ELR (cell line): ENCODE data around the gene RUBCN.
"Not testable (repeated sequence)": the region's sequence is repeated elsewhere in the genome, so short reads cannot be mapped to it uniquely, and the experiment has no call there.

Experiments
- DNase-seq: peaks from one replicate; pipeline ENCODE4 v3.0.0-alpha.2; 2015; ENCODE audit warnings: low read depth

RUBCN gene

DNA sequence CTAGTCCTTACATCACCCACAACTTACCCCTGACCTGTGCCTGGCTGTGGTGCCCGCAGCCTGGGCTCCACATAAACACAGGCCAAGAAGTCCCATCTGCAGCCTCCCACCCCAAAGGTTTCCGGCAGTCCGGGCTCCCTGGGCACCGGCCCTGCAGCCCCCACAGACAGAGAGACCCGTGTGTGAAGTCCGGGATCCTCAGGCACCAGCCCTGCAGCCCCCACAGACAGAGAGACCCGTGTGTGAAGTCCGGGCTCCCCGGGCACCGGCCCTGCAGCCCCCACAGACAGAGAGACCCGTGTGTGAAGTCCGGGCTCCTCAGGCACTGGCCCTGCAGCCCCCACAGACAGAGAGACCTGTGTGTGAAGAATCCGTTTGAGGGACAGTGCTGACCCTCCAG, 78.0 kb downstream of the RUBCN start:
- not testable (repeated sequence) for DNase-seq

DNA sequence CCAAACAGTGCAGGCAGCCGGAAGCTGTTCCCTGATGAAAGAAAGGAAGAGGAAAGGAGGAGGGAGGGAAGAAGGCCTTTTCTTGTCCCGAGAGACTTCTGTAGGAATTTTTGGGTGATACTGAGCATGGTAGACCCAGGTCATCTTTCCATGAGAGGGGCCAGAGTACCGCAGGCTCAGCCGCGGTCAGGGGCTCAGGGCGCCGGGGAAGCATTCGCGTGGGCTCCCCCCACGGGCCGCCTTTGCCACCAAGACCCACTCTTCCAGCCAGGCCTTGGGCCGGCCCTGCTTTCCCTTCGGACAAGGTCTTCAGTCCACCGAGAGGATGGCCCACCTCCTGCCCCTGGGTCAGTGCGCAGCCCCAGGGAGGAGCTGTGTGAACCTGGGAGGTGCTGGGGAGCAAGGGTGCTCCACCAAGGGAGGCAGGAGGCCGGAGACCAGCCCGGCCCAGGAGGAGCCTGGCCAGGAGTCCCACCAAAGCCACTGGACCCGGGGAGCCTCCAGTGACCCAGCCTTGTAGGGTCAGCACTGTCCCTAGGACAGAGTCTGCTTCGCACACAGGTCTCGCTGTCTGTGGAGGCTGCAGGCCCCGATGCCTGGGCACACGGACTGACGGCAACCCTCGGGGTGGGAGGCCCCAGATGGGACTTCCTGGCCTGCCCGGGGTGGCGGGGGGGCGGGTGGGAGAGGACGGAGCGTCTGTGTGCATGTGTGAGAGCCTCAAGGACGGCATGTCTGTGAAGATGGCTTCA, 79.0 kb downstream of the RUBCN start:
- not testable (repeated sequence) for DNase-seq

DNA sequence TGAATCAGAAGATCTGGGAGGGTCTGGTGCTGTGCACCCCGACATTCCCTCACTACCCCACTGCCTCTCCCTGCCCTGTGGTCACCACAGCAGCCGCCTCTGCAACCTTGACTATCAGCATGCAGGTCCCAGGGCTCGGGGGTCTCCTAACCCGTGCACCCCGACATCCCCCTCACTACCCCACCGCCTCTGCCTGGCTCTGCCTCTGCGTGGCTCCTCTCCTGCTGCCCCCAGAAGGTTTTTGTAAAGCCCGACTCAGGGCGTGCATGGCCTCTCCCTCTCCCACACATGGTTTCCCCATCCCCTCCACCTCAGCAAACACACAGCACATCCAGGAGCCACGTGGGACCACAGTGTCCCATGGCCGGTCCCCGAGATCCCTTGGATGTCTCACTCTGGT, 79.7 kb downstream of the RUBCN start:
- DNase-seq, result not testable (repeated sequence)

DNA sequence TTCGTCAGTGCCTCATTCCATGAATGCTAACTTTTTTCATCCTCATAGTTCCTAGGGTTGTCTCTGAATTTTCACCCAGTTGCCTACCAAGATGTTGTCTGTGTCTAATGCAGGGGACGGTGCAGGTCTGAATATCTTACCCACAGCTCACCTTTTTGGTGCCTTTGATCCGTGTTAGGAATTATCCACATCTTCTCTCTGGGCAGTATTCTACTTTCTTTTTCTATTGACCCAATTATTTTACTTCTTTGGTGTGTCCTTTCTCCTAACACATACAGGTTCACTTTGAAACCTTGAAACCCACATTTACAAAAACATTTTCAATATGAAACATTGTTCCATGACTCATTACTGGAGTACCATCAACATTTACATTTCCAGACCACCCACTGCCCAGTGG, 80.6 kb downstream of the RUBCN start:
- not testable (repeated sequence) for DNase-seq

DNA sequence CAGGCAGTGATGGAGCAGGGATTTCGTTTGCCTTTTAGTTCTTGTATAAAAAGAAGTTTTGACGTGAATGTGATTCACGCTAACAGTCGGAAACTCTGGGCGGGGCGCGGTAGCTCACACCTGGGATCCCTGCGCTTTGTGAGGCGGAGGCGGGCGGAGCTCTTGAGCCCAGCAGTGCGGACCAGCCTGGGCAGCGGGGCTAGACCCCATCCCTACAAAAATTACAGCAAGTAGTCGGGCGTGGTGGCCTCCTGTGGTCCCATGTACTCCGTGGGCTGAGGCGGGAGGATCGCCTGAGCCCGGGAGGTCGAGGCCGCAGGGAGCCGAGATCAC, 81.7 kb downstream of the RUBCN start:
- not testable (repeated sequence) for DNase-seq

DNA sequence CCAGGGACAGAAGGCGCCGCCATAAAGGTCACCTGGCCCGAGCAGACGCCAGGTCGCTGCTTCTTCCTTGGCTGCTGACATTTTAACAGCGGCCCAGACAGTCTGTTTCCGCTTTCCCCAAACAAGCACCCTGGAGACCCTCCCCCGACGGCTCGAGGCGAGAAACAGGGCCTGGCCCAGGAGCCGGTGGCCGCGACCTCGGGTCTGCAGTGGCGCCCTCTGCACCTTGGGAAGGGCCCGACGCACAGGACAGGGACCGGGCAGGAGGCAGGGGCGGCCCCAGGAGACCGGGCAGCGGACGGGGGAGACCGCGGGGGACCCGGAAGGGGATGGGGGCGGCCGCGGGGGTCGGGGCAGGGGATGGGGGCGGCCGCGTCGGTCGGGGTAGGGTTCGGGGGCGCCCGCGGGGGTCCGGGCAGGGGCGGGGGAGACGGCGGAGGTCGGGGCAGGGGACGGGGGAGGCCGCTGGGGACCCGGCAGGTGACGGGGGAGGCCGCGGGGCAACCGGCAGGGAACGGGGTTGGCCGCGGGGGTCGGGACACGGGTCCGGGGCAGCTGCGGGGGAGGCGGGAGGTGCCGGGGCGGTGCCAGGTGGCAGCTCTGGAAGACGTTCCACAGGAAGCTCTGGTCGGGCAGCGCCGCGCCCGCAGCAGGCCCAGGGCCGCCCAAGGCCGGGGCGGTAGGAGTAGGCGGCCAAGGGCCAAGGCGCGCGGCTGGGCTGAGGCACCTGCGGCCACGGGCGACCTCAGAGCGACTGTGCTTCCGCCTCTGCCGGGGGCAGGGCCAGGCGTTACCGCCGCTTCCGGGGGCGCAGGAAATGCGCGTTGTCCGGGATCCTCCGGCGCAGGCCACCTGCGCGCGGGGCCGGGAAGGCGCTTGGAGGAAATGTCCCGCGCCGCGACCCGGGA, 82.4 kb downstream of the RUBCN start:
- not testable (repeated sequence) for DNase-seq

DNA sequence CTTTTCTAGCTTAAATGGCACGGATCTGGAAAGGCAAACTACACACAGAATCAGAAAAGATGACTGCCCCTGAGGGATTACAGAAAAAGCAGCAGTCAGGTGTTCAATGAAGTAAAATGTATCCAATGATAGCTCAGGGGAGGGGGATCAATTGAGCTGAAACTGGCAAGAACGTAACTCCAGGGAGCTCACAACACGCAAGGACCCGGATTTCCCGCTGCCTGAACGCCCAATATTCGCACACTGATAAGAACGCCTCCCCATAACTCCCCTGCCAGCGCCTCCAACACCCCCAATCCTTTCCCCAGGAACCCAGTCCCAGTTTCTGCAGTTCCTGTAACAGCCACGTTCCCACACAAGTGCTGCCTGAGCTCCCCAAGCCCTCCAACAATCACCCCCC, 83.8 kb downstream of the RUBCN start:
- DNase-seq, result not testable (repeated sequence)

DNA sequence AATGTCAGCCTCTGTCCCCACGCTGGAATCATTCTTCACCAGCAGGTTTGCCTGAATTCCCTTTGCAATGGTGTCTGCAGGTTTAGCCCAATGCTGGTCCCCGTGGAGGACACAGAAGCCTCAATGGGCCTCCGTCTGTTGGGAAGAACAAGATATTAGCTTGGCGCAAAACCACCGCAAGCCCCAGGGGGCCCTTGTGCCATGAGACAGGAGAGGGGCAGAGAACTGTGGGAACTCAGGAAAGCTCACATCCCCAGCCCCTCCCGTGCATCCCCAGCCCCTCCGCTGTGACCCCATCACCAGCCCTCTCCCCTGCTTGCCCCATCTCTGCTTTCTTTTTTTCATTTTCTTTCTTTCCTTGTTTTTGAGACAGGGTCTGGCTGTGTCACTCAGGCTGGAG, 89.1 kb downstream of the RUBCN start:
- DNase-seq, result not testable (repeated sequence)

DNA sequence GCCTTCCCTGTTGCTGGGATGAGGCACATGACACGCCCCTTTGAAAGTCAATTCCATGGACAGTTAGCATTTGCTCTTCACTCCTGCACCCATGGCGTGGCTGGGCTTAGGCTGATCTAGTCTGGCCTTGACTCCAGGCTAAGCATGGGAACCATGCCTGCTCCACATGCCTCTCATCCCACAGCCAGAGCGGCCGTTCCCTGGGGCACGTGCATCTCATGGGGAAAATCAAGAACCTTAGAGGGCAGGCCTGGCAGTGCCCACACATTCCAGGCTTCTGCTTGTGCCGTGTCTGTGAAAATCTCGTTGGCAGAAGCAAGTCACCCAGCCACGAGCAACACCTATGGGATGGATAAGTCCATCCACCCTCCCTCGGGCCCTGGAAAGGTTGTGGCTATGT, 89.5 kb downstream of the RUBCN start:
- not testable (repeated sequence) for DNase-seq

DNA sequence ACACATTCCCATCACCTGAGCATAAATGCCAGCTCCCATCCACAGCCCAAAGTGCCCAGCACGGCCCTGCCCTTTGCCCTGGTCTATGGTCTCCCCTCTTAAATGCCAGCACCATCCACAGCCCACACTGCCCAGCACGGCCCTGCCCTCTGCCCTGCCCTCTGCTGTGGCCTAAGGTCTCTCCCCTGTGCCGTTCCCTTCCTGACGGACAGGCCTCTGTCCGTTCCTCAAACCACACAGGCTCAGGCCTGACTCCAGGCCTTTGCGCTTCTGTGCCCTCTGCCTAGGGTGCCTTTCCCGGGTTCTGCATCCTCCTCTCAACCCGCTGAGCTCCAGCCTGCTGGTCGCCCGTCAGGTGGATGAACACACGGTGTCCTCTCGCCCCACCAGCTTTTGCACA, 90.4 kb downstream of the RUBCN start:
- DNase-seq, result not testable (repeated sequence)

DNA sequence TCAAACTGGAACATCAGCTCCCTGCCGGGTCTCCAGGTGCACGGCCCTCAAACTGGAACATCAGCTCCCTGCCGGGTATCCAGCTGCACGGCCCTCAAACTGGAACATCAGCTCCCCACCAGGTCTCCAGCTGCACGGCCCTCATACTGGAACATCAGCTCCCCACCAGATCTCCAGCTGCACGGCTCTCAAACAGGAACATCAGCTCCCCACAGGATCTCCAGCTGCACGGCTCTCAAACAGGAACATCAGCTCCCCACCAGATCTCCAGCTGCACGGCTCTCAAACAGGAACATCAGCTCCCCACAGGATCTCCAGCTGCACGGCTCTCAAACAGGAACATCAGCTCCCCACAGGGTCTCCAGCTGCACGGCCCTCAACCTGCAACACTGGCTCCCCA, 99.1 kb downstream of the RUBCN start:
- not testable (repeated sequence) for DNase-seq

DNA sequence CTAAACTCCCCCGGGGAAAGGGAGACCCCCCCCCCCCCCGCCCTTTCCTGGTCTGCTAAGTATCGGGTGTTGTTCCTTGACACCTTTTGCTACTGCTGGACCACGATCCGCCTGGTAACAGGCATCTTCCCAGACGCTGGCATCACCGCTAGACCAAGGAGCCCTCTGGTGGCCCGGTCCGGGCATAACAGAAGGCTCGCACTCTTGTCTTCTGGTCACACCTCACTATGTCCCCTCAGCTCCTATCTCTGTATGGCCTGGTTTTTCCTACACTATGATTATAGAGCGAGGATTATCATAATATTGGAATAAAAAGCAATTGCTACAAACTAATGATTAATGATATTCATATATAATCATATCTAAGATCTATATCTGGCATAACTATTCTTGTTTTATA, 104.7 kb downstream of the RUBCN start:
- not testable (repeated sequence) for DNase-seq

DNA sequence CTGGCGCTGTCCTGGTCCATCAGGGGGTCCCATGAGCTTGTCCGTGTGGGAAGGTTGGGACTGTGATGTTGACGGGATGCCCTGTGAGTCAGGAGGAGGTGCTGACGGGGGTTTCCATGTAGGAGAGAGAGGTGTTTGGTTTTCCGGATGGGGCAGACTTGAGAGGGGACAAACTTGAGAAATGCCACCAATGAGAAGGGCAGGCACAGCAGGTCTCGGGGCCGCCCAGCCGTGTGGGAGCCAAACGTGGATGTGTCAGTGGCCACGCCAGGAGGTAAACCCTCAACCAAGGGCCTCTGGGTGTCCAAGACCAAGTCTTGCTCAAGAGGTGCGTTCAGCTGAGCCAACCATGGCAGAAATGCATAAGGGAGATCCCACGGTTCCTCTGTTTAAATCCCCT, 105.9 kb downstream of the RUBCN start:
- not testable (repeated sequence) for DNase-seq

DNA sequence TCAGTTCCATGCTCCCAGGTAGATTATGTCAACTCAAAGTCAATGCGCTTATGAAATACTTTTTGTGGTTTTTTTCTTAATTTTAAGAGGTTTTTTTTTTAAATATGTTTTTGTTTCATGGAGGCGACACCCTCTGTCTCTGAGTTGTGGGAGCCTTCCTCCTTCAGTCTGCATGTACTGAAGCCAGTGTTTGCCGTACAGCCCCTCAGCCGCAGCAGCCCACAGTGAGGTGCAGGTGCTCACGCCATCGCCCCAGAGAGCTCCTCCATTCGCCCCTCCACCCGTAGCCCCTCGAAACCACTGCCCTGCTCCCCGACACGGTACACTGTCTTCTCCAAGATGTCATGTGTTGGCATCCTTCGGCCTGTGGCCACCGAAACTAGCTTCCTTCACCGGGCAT, 107.4 kb downstream of the RUBCN start:
- not testable (repeated sequence) for DNase-seq

DNA sequence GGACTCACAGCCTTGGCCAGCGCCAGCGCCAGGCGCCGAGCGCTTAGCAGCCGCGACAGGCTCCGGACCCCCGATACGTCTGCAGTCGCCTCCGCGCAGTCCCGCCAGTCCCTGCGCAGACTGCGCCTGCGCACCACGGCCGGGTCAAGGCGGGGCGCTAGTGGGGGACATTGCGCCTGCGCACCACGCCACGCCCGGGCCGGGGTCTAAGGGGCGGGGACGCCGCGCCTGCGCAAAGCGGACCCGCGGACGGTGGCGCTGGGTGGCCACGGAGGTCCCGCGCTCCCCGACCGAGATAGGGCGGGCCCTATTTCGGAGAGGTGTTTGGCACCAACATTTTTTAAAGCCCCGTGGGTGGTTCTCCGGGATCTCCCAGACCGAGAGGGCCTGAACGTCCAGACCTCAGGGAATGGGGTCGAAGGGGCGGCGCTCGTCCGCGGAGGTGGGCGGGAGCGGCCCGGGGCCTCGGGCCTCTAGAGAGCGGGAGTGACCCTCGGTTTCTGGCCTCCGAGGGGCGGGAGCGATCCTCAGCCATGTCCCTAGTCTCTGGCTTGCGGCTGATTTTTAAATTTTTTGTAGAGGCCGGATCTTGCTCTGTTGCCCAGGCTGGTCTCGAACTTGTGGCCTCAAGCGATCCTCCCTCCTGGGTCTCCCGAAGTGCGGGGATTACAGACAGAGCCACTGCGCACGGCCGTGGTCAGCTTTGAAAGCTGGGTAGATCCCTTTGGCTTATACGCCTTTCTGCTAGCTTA, 108.8 kb downstream of the RUBCN start:
- peak; percentile 75 for DNase-seq

DNA sequence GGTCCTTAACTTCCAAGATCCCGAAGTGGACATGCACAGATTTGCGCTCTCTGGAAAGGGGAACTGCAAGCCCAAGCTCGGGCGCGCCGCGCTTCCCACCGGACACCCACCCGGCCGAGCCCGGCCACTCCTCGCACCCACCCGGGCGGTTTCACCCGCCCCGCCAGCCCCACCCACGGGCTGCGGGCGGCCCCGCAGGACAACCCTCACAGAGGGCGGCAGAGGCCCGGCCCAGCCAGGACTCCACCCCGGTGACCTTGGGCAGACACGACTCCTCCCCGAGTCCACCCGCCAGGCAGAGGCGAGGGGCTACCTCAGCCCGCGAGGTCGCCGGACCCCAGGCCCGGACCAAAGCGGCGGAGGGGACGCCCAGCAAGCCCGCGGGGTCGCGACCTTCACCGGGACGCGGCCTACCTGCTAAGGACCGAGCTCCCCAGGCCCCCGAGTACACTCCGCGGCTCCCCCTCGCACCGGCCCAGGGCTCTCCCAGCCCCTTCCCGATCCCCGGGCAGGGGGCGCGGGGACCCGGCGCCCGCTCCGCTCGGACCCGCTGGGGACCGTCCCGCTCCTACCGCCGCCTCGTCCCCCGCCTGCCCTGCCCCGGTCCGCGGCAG, 109.4 kb downstream of the RUBCN start:
- not testable (repeated sequence) for DNase-seq

DNA sequence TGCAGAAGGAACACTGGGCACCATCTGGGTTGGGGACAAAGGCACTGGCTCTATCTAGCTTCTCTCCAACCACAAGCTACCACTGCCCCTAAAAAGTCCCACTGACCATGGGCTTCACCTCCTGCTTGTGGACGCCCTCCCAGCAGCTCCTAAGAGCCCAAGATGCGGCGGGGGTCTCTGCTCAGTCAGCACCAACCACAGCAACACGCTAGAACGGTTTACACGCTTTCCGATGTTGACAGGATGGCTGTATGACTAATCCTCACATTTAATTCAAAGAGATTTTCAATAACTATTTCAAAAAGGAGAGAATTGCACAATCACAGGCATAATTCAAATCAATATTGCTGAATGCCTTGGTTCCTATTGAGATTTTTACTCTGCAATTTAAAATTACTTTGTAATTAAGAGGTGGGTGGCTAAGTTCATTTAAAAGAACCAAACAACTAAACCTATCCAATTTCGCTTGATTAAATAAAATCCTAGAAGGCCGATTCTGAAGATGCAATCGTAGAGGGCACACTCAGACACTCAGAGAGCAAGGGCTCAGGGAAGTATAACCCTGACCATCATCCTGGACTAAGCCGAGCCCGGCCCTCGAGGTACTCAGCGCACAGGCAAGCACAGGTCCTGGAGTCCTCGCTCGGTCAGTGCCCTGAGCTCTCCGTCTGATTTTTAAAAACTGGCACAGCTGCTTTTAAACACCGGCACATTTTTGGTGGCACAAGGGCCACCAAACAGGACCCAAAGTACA, 110.1 kb downstream of the RUBCN start:
- not testable (repeated sequence) for DNase-seq

DNA sequence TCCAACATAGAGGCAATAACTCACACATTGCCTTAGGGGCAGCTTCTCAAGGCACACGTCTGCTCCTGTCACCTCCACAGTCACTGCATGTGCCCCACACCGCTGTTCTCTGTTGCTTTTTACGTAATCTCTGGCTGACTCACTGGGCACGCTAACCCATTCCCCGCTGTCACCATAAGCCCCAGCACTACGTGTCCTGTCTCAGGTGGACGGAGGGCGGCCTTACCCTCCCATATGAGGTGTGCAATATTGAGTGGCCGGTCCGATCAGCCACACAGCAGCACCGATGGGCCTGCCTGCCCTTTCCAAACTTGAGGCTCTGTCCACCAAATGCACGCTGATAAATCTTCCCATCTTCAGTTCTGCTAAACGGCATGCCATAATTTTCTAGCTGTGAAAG, 115.2 kb downstream of the RUBCN start:
- not testable (repeated sequence) for DNase-seq
